Neural cell (in vitro differentiated cells): ENCODE results near the gene PRKCE.

Source experiments
- CTCF ChIP-seq: fragments of 450-650 bp; IDR thresholded peaks from 2 replicates; pipeline ENCODE4 v1.5.1; 2014; ENCODE audit warnings: antibody characterized with exemption, mild to moderate bottlenecking, moderate library complexity; ENCODE audit not compliant: poor library complexity, severe bottlenecking
- EZH2 ChIP-seq: fragments of 200-600, 300-800 bp; shearing (Covaris generic), sonication (generic); IDR thresholded peaks from 2 replicates; pipeline ENCODE4 v1.6.1; 2014; ENCODE audit warnings: antibody characterized with exemption, low read length, borderline replicate concordance, mild to moderate bottlenecking; ENCODE audit not compliant: insufficient read depth, poor library complexity, severe bottlenecking
- SMC3 ChIP-seq: fragments of 450-650 bp; conservative IDR thresholded peaks from 2 replicates; pipeline ENCODE4 v1.6.1; 2014; ENCODE audit warnings: antibody characterized with exemption, mild to moderate bottlenecking, moderate library complexity; ENCODE audit not compliant: poor library complexity
- TAF1 ChIP-seq: IDR thresholded peaks from 2 replicates; pipeline ENCODE4 v1.6.1; 2012; ENCODE audit warnings: low read depth

DNA sequence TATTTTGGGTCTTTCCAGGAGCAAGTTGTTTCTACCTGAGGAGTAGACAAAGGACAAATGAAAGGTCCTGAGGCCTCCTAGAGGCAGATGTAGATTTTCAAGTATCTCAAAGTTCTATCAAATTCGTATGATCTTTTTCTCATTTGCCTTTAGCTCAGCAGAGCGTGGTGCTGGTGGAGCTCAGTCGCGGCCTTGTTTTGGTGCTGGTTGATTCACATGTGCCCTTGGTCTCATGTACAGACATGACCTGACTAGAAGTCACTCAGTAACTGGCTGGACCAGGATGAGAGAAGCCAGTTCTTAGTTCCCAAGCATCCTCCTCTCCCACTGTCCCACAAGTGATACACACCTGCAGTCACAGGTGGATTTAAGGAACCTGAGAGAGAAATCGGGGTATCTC, 264.0 kb downstream of the PRKCE start:
- TF ChIP-seq SMC3 (no peak), TAF1 (no peak), CTCF (no peak), EZH2 (no peak)
